ENCODE data around the gene PITPNM2. TPM values are rescaled to one million over a fixed set of nuclear protein-coding genes. Genes with fewer than 3 reads are reported as not detected.
"Not testable (repeated sequence)": the region's sequence is repeated elsewhere in the genome, so short reads cannot be mapped to it uniquely, and the experiment has no call there.

The PITPNM2 gene
- total RNA-seq, 1 donor from 2014 or later = 16.5 TPM

DNA sequence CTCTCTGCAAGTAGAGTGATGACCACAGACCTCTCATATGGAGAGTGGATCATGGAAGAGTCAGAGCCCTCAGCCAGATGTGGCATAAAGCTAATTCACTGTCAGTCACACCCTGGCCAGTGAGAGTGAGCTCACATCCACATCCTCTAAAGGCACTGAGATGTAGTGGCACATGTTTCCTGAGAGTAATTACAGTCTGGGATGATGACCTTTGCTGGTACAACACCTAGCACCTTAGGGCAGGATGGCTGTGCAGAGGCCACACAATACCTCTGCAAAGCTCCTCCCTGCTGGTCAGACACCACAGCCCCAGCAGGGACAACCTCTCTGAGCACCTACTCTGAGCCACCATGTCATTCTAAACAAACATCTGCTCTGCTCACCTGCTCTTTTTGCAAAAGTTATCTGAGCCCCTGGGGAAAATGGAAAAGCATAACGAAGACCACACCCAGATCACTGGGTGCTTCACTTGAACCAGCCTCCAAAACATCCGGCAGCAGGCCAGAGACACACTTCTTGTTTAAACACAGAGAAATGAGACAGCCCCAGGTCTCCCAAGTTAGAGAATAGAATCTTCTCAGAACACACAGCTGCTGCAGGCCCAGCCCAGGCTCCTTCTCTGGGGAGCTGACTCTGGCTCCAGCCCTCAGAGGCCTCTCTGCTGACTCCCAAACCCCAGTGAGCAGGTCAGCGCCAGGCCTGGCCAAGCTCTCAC, 30.3 kb downstream of the PITPNM2 start:
- DNase-seq (ENCODE audit: low read depth) = no peak

DNA sequence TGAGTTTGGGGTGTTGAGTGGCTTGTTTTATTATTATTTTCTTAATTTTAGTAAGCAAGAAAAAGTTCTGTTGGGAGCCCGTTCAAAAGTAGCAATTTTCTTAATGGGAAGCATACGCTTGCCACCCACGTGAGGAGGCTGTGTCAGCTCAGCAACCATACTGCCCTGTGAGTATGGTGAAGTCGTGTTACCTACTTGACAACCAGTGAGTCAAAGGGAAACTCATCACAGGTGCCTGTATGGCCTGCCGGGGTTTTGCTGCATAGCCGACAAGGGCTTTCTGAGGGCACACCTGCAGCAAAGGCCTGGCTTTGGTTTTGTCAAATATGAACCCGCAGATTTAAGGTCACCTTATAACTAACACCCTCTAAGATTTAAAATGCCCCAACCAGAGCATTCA, 31.1 kb downstream of the PITPNM2 start:
- DNase-seq (ENCODE audit: low read depth) = no peak

DNA sequence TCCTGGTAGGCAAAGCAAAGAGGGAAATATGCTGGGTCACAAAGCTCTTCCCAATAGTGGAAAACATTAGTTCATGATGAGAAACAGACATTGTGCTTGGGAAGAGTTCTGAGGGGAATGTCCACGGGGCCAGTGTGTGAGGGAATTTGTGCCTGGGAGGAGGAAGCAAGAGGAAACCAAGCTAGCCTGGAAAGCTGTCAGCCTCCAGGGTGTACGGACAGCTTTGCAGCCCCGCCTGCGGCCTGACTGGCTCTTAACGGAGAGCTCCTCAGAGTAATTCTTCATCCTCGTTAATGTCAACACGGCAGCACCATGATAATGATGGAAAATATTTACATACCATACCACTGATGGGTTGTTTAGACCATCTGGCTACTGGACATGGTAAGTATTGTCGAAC, 32.4 kb downstream of the PITPNM2 start:
- DNase-seq (ENCODE audit: low read depth) = no peak

DNA sequence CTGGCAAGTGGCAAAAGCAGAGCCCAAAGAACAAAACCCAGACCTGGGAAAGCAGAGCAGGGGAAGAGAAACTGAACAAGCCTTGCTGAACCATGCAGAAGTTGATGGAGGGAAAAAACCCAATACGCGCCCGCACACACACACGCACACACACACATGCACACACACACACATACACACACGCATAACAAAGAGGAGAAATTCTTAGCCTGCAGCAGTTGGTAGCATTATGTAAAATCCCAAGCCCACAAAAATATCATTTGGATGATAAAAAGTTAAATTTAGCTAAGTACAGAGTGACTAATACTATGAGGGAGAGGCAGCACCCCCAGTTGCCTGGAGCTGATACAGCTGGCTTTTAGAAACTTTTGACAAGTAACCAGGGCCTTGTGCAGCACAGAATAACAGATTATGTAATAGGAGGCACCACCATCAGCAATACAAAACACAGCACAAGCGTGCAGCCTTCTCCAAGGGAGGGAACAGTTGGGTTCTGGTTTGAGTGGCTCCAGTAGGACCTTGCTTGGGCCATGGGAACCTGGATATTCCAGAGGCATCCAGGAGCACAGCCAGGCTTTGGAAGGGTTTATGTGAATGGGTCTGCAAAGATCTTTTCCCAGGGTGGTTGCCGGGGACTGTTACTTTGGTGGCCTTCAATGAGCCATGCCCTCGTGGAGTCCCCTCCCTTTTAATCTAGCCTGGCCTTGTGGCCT, 35.3 kb downstream of the PITPNM2 start:
- DNase-seq (ENCODE audit: low read depth) = peak; percentile 49

- no peak for DNase-seq (ENCODE audit: low read depth)
Measured at GRCh38 chr12:123114304-123115083, 36.4 kb downstream of the PITPNM2 start.

DNA sequence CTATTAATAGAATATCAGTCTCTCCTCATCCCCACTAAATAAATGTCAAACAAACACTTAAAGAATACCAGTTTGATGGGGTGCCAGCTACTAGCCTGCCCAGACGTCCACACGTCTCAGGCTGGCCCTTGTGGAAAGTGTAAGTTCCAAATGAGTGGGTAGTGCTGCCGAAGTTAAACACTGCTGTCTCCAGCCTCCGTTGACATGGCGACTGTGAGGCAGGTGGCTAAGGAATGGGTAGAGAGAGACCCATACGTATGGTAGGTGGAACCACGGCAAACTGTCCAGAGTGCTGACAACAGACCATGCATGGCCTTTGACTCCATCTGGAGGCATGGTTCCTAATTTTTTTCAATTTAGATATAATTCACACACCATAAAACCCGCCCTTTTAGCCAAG, 37.9 kb downstream of the PITPNM2 start:
- DNase-seq (ENCODE audit: low read depth) = no peak

- DNase-seq (ENCODE audit: low read depth) = no peak
Measured at GRCh38 chr12:123111498-123112165, 39.3 kb downstream of the PITPNM2 start.

GRCh38 chr12:123109319-123109772, 41.5 kb downstream of the PITPNM2 start:
- DNase-seq (ENCODE audit: low read depth) = peak; percentile 23

GRCh38 chr12:123108682-123109066, 42.2 kb downstream of the PITPNM2 start:
- no peak for DNase-seq (ENCODE audit: low read depth)

- DNase-seq (ENCODE audit: low read depth) = no peak
Measured at GRCh38 chr12:123107926-123108681, 42.8 kb downstream of the PITPNM2 start.

DNA sequence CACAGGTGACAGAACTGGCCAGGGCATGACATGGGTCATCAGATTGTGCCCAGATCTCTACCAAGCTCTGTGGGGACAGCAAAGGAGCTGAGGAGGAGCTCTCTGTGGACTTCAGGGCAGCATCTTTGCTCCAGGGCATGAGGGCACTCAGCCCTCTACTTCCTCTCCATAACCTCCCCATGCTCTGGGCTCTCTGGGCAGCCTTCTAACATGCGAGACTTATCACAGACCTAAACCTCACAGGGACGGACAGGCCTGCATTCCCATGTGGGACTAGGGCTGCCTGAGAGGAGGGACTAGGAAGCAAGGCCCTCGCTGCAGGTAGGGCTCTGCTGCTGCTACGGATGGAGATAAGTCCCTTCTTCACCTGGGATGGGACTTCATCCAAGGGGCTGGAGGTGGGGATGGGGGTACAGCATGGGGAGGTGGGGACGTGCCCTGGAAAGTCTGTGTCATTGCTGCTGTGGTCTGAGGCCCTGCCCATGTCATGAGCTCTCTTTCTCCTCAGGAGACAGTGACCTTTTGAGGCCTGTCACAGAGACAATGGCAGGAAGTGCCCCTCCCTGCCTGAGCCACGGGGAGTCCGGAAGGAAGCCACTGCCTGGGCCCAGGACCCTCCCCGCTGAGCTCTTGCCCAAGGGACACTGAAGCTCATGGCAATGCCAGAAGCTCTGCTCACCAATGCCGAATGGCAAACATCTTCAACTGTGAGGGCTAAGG, 44.1 kb downstream of the PITPNM2 start:
- no peak for DNase-seq (ENCODE audit: low read depth)

DNA sequence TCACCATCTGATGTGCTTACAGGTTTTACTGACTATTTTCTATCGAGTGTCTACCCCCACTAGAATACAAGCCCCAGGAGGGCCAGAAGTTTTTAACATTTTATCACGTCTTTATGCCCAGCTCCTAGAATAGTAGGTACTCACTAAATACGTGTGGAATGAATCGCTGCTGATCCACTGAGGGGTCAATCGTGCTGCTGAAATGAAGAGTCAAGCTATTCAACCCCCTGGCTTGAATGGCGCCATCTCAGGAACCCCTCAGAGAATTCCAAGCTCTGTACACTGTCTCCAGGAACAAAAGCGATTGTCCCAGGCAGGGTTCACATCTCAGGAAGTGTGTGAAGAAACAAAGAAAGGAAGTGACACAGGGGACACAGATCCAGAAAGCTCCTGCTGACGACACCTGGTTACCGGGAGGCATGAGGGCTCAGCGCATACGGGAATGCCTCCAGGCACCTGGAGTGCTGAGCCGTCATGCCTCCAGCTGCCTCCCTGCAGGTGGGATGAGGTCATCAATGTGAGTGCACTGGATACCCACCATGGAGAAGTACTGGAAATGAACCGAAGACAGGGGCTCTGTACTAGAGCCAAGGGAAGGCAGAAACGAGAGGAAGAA, 45.6 kb downstream of the PITPNM2 start:
- no peak for DNase-seq (ENCODE audit: low read depth)

- no peak for DNase-seq (ENCODE audit: low read depth)
Measured at GRCh38 chr12:123104809-123105208, 46.1 kb downstream of the PITPNM2 start.

GRCh38 chr12:123104094-123104493, 46.8 kb downstream of the PITPNM2 start:
- DNase-seq (ENCODE audit: low read depth) = not testable (repeated sequence)

- peak; percentile 33 for DNase-seq (ENCODE audit: low read depth)
Measured at GRCh38 chr12:123102781-123103503, 47.9 kb downstream of the PITPNM2 start.

- no peak for DNase-seq (ENCODE audit: low read depth)
Measured at GRCh38 chr12:123102366-123102765, 48.5 kb downstream of the PITPNM2 start.

DNA sequence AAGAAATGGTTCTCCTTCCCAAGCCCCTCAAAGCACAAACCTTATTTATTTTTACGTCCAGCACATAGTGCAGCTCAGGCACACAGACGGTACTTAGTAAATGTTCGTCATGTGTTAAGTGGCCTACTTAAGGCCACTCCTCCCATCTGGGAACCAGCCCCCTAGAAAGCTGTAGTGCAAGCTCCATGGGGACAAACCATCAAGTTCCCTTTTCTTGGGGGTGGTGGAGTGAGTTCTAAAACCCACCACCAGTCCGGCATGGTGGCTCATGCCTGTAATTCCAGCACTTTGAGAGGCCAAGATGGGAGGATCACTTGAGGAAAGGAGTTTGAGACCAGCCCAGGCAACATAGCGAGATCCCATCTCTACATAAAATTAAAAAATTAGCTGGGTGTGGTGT, 49.4 kb downstream of the PITPNM2 start:
- DNase-seq (ENCODE audit: low read depth) = no peak
